ENCODE results near the gene TBC1D9B.
"Not testable (repeated sequence)": the region's sequence is repeated elsewhere in the genome, so short reads cannot be mapped to it uniquely, and the experiment has no call there.

Gene TBC1D9B

DNA sequence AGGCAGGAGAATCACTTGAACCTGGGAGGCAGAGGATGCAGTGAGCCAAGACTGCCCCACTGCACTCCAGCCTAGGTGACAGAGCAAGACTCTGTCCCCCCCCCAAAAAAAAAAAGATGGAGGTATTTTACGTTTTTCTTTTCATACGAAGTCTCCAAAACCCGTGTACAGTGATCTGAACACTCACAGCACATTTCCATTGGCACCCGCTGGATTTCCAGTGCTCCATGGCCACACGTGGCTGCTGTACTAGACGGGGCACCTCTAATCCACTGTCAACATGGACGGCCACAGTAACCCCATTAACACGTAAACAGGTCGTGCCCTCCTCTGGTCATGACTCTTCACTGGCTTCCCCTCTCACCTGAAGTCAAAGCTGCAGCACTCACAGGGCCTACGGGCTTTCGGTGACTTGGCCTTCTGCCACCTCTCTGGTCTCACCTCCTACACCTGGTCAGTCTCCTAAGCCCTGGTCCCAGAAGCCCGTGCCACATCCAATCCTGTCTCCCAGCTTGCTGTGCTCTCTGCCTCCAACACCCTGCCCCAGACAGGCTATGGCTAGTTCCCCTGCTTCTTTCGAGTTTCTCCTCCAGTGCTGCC is 22.1 kb downstream of the TBC1D9B start:
- no peak for DNase-seq (ENCODE audit: low read depth)

DNA sequence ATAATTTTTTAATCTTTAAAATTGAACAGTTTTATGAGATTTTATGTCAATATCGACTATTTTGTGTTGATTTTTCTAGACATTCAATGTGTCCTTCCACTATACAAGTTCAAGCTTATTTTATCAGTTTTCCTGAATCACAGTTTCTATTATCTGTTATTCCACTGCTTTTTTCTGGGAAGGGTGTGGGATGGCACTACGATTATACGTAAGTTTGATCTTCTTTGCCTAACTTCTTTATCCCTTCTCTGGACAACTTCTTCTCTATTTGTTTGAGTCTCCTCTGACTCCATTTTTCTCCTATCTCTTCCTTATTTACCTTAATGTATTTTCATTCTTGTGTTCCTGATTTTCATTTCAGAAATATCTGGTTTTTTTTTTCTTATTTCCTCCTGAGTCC is 24.5 kb downstream of the TBC1D9B start:
- no peak for DNase-seq (ENCODE audit: low read depth)

DNA sequence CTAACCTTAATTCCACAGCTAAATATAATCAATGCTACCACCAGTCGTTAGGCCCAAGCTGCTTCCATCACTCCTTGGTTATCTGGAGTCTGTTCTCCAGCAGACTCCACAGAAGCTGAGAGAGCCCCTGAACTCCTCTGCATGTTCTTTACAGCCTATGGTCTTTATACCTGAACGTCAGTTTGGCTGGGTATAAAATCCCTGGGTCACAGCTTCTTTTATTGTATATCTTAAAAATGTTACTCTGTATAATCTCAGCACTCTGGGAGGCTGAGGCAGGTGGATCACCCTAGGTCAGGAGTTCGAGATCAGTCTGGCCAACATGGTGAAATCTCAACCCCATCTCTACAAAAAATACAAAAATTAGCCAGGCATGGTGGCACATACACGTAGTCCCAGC is 25.4 kb downstream of the TBC1D9B start:
- no peak for DNase-seq (ENCODE audit: low read depth)

DNA sequence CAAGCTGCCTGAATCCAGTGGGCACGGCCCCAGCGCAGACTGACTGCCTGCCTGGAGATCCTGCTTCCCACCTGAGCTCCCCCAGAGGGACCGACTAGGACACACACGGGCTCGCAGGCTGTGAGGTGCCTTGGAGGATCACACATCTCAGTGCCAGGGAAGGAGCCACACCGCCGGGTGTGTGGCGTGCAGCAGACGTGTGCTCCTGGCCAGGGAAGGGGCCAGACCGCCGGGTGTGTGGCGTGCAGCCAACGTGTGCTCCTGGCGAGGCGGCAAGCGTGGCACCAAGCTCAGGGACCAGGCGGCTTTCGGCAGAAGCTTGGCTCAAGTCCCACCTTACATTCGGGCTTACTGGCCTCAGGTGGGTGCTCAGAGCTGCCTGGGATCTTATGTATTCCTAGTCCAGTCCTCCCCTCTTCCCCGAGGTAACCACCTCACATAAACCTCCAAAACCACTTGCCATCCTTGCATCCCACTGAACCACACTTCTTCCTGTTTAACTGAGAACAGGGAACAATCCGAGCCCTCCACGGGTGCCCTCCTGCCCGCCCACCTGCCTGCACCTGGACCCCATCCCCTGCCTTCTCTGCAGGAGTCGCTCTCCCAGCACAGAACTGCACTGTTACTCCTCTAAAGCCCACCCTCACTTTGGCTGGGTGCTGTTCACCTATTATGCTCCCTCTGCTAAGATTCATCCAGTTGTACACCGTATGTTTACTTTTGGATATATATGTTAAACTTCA is 26.7 kb downstream of the TBC1D9B start:
- DNase-seq (ENCODE audit: low read depth): no peak

DNA sequence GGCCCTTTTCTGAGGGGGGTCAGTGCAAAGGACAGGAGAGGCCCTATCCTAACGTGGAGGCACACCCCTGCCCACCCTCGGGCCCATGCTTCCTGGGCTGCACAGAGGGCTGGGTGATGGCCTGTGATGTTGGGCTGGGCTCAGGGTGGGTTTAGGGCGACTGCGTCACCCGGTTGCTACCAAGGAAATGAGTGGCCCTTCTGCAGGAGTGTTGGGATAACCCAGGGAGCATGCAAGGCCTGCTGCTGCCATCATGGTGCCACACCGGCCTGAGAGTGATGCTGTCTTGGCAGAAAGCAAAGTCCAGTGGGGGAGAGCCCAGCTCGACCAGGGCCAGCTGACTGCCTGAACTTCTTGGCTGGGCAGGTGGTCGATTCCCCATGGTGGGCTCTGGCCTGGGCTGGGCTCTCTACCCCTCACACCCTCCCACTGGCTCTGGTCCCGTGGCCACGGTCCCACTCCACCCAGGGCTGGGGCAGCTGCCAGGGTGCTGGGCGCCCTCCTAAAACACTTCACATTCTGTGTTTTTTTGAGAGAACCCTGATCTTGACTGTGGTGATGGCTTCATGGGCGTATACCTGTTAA is 27.5 kb downstream of the TBC1D9B start:
- DNase-seq (ENCODE audit: low read depth): no peak

DNA sequence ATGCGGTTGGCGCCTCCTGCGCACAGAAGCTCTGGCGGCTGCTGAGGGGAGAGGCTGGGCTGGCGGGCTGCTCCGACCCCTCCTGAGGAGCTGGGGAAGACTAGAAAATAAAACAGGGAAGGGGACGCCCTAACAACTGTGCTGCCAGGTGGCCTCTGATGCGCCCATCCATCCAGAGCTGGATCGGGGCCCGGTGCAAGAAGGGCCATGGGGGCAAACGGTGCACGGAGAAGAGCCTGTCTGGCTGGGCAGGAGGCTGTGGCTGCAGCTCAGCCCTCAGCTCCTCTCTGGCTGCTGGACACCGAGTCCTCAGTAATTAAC is 28.0 kb downstream of the TBC1D9B start:
- no peak for DNase-seq (ENCODE audit: low read depth)

DNA sequence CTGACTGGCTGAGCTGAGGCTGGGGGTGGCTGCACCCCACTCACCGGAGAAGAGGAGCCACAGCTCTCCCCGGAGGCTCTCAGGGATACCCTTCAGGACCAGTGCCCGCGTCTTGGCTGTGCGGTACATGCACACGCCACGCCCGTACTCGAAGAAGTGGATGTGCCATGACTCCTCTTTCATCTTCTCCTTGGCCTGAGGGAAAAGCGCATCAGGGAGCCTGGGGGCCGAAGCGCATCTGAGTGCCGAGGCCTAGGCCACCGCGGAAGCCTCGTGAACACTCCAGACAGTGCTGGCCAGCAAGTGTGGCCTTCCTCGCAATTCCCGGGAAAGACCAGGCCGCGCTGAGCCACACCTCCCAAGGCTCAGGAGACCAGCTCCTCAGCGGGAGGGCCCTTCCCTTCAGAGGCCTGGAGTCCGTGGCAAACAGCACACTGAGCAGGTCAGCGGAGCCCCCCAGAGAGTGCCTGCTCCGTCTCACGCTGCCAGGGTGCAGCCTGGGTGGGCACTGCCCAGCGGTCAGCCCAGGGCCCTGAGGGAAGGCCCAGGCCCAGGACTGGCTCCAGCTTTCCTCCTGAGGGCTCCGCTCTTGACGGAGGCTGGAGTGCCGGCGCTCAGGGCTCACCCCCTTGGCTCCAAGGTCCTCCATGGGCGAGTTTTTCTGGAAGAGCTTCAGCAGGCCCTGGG is 28.6 kb downstream of the TBC1D9B start:
- DNase-seq (ENCODE audit: low read depth): no peak

DNA sequence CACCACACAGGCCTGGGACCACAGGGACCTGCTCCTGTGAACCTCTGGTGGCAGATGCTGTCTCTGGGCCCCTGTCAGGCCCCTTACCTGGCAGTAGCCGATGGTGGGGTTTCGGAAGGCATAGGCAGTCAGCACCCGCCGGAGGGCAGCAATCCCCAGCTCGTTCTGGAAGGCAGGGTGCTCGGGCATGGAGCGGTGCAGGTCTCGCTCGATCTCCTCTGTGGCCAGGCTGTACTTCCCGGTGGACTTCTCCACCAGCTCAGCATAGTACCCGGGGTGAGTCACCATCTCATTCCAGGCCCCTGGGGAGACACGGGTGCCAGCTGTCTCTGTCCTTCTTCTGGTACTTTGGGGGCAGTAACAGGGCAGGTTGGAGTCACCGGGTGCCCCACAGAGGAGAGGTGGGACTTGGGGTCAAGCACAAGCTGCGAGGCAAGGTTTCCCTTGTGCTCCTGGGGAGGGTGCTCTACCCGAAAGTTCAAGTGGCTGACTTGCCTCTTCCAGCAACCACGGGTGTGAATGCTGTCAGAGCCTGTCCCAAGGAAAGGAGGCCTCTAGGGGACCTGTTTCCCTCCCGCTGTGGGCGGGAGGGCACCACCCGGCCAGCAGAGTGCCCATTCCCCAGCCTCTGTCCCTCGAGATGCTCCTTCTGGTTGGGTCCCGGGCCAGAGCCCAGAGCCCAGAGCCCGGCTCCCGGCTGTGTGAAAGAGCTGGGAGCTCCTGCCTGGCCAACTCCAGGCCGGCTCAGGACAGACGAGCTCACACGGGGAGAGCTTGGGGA is 29.3 kb downstream of the TBC1D9B start:
- no peak for DNase-seq (ENCODE audit: low read depth)

DNA sequence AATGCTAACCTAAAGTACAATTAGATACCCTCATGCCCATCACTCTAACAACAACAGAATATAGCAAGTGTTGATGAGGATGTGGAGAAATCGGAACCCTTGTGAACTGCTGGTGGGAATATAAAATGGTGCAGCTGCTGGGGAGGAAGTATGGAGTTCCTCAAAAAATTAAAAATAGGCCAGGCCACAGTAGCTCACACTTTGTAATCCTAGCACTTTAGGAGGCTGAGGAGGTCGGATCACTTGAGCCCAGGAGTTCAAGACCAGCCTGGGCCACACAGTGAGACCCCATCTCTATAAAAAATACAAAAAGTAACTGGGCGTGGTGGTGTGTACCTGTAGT is 31.1 kb downstream of the TBC1D9B start:
- no peak for DNase-seq (ENCODE audit: low read depth)

DNA sequence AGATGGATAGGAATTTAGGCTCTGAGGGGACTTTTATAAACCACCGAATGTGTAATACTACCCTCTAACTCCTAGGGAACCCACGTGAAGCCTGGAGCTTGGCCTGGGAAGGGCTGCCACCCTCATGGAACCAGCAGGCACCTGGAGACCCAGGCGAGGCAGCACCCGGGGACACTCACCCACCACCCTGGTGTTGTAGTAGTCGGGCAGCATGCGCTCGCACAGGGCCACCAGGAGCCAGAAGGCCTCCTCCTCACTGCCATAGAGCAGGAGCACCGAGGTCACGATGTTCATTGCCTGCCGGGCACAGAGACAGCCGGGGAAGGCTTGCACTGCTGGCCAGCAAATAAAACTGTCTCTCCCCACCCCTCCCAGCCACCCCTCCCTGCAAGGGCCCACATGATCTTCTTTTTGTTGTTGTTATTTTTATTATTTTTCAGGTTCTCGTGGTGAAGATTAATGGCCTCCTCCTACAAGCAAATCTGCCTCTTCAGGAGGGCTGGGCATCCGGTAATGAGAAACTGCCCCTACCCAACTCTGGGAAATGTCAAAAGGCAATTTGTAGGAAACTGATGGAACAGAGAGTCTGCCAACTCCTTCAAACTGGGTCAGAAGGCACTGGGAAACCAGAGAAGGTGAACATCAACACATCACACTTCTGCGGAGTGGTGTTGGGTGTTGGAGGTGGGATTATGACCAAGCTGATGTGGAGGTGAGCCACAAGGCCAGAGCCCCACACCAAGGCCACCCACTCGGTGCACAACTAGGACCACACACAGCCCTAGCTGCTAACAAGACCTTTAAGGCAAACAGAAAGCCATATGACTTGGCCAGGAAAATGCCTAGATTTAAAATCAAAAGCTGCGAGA is 31.7 kb downstream of the TBC1D9B start:
- DNase-seq (ENCODE audit: low read depth): no peak

DNA sequence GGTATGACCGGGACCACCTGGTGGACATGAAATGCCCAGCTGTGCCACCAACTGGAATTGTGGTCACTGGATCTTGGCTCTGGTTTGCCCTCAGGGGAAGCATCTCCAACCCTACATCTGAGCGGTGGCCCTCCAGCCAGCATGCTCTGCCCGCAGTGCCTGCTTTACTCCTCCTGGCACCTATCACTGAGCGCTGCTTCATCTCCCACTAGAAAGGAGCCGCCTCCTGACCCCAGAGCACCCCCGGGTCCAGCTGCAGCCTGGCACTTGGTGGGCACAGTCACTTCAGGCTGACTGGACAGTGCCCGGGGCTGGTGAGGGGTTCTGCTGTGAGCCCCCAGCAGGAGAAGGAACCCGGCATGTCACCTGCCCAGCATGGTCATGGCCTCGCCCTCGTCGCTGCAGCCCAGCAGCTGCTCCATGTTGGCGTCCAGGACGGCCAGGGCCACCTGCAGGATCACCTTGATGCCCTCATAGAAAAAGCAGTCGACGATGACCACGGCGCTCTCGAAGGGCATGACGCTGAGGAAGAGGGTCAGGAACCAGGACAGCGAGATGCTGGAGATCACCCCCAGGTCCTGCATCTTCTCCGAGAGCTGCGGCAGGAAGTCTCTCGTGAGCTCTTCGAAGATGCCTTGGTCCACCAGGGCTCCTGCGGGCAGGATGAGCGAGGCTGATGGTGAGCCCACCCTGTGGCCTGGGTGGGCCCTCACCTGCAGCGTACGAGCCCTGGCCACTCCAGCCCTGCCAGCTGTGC is 33.0 kb downstream of the TBC1D9B start:
- no peak for DNase-seq (ENCODE audit: low read depth)

DNA sequence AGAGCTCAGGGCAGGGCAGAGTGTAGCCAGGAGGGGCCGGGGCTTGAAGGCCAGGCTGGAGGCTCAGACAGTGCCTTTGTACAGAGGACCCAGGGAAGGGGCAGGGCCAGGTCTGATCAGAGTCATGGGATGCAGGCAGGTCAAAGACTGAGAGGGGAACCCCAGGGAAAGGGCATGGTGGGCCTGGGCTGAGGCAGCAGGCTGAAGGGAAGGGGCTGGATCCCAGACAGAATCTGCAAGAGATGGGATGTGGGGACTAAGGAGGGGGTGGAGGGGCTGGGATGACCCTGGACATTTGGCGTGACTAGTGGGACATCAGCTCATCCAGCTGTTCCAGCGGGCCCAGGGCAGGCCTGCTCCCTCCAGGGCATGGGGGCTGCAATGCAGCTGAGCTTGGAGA is 33.6 kb downstream of the TBC1D9B start:
- no peak for DNase-seq (ENCODE audit: low read depth)

DNA sequence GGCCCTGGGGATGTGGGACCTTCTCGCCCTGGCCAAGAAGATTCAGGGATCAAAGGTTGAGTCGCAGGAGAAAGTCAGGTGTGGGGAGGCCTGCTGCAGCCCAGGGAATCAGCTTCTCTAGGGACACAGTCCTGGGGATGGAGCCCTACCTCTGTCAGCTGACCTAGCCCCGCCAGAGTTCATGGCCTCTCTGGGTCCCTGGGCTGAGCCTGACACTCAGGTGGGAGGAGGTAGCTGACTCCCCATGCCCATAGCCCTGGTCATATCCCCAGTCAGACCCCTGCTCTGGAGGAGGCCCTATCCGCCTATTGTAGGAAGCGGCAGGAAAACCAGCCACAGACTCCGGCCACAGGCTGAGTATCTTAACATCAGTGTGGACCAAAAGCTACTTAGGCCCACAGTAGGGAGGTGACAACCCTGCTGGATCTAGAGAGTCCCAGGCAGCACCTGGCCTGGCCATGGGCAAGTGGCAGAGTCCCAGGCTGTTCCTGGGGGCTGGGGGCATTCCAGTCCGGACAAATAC is 34.0 kb downstream of the TBC1D9B start:
- DNase-seq (ENCODE audit: low read depth): no peak

DNA sequence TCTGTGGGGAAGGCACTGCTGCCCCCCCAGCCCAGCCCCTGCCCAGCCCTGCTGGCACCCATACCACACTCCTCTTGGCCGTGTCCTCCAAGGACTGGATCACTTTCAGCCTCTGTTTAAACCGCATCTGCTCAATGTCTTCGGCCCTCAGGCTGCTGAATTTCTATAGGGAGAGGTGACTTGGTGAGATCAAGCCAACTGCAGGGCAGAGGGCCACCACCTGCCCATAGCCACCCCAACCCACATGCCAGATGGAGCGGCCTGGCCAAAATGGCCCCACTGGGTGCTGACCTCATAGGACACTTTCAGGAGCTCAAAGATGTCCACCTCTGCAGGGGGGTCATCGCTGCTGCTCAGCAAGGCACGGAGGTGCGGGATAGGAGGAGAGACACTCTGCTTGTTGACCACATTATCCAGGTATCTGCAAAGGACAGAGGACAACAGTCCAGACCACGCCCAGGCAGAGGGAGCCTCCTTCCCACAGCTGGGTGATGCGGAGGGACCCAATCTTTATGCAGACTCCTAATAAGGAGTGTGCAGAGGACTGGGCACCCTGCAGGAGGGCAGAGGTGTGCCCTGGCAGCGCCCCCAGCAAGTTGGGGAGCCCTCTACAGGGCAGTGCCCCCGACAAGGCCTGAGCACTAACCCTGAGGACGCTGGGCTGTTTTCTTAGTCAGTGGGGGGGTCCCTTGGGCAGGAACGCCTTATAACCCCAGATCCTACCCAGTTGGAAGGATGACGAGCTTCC is 34.7 kb downstream of the TBC1D9B start:
- DNase-seq (ENCODE audit: low read depth): no peak

DNA sequence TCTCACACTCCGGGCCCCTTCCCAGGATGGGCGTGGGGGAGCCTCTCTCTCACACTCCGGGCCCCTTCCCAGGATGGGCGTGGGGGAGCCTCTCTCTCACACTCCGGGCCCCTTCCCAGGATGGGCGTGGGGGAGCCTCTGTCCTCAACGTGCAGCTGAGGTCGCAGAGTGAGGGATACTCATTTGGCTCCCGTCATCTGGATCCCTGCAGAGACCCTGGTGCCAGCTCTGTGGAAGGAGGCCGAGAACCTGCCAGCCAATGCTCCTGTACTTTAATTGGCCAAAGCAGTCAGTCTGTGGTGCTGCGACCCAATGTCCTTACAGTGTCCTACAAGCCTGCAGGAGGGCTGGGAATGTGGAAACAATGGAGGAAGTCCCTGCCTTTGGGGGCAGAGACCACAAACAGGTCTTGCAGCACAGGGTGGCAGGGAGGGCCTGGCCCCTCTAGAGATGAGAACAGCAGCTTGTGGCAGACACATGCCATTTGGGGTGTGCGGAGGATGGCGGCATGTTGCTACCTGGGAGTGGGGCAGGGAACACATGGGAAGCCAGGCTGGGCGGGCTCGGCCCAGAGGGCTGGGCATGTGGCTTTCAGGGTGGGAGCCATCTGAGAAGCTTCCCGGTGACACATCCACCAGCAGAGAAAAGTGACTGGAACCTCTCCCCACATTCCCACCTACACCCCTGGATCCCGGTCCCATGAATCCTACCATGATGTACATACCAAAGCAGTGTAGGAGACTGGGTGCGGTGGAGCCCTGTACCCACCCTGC is 35.5 kb downstream of the TBC1D9B start:
- no peak for DNase-seq (ENCODE audit: low read depth)

DNA sequence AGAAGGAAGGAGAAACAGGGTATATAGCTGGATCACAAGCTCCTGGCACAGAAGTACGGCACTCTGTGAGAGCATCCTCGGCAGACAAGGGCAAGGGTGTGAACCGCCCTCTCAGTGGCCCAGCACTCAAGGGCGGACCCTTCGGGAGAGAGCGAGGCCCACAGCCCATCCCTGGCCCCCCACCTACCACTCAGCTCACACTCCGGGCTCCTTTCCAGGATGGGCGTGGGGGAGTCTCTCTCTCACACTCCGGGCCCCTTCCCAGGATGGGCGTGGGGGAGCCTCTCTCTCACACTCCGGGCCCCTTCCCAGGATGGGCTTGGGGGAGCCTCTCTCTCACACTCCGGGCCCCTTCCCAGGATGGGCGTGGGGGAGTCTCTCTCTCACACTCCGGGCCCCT is 36.2 kb downstream of the TBC1D9B start:
- DNase-seq (ENCODE audit: low read depth): not testable (repeated sequence)

DNA sequence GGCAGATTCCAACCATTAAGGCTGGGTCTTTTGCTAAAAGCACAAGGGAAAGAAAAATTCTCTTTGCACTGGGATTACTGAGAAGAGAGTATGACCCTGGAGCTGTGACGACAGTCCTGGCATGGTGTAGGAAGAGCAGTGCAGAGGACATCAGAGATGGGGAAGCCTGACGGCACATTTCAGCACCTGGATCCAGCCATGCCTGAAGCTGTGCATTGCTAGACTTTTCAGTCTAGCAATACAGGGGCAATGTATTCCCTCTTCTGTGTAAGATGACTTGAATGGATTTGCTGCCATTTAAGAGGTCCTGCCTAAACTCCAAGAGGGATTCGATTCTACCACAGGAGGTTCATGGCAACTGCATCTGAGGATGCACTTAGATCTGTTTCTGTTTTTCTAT is 36.7 kb downstream of the TBC1D9B start:
- DNase-seq (ENCODE audit: low read depth): no peak

DNA sequence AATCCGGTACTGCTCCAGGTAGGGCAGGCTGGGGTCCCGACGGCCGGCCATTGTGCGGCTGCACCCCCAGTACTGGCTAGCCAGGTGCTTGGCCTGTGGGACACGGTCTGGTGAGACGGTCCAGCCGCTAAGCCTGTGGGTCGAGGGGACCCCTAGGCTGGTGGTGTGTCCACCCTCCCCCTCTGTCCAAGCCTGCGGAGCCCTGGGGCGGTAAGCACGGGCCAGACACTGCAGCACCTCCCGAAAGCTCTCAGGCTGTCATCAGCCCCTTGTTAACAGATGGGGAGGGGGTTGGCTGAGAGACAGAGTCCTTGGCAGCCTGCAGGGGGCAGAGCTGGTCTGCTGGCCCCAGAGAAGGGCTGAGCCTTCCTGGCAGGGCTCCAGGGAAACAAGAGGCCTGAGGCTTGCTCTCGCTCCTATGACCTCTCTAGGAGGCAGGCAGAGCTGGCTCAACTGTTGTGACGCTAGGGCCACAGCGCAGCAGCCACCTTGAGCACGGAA is 37.2 kb downstream of the TBC1D9B start:
- no peak for DNase-seq (ENCODE audit: low read depth)

Data from GM04503 (cell line).